ENCODE results near the gene SLC25A42. TPM values are rescaled to one million over a fixed set of nuclear protein-coding genes. Genes with fewer than 3 reads are reported as not detected.
"Not testable (repeated sequence)": the region's sequence is repeated elsewhere in the genome, so short reads cannot be mapped to it uniquely, and the experiment has no call there.

SLC25A42 gene
- total RNA-seq, 1 experiment from 2014 or later = 2.4 TPM

DNA sequence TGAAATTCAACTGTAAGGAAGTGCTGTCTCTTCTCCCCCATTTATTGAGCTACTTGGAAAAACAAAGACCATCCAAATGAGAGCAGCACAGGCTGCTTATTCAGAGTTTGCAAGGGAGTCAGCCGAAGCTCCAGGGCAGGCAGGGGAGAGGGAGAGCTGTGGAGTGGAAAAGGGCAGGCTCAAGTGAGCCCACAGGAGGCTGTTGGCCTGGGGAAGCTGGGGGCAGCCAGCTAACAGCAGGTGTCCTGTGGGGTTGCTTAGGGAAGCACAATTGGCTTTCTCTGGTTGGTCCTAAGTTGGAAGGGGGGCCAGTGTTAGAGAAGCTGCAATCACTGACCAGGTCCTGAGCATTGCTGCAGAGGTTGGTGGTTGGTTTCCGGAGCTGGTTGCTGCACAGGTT, 23.9 kb downstream of the SLC25A42 start:
- DNase-seq (ENCODE audit: low read depth, low spot score) = no peak
- in situ Hi-C loops (cut with HindIII; ENCODE audit: low pct_unique_long_range_greater_than_20kb, low sequenced_read_pairs) = no loop called here

DNA sequence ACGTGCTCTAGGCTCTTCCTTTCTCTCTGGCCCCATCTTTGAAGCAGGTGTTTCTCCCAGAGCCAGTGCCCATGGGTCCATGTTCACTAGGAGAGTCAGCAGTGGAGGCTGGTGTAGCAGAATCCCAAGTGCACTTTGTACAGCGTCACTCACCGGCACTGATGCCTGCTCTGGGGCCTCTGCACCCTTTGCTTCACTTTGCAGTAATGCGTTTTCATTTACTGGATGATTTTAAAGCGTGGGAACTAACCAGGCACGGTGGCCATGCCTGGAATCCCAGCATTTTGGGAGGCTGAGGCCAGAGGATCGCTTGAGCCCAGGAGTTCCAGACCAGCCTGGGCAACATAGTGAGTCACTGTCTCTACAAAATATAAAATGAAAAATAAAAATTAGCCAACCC, 30.7 kb downstream of the SLC25A42 start:
- no peak for DNase-seq (ENCODE audit: low read depth, low spot score)
- in situ Hi-C loops (cut with HindIII; ENCODE audit: low pct_unique_long_range_greater_than_20kb, low sequenced_read_pairs) = no loop called here

DNA sequence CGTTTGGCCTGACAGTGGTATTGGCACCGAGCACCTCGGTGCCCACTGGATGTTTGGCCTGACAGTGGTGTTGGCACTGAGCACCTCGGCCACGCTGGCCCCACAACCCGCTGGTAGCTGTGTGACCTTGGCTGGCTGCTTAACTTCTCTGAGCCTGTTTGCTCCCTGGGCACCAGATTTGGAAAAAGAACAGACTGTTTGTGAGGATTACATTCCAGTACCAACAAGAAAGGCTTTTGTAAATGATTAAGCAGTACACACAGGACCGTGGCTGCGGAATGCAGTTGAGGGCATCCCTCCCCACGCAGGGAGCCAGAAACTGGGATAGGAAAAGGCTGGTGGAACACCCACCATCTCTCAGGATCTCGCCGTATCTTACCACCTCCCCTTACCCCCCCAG, 31.9 kb downstream of the SLC25A42 start:
- DNase-seq (ENCODE audit: low read depth, low spot score) = no peak
- in situ Hi-C loops (cut with HindIII; ENCODE audit: low pct_unique_long_range_greater_than_20kb, low sequenced_read_pairs) = no loop called here

DNA sequence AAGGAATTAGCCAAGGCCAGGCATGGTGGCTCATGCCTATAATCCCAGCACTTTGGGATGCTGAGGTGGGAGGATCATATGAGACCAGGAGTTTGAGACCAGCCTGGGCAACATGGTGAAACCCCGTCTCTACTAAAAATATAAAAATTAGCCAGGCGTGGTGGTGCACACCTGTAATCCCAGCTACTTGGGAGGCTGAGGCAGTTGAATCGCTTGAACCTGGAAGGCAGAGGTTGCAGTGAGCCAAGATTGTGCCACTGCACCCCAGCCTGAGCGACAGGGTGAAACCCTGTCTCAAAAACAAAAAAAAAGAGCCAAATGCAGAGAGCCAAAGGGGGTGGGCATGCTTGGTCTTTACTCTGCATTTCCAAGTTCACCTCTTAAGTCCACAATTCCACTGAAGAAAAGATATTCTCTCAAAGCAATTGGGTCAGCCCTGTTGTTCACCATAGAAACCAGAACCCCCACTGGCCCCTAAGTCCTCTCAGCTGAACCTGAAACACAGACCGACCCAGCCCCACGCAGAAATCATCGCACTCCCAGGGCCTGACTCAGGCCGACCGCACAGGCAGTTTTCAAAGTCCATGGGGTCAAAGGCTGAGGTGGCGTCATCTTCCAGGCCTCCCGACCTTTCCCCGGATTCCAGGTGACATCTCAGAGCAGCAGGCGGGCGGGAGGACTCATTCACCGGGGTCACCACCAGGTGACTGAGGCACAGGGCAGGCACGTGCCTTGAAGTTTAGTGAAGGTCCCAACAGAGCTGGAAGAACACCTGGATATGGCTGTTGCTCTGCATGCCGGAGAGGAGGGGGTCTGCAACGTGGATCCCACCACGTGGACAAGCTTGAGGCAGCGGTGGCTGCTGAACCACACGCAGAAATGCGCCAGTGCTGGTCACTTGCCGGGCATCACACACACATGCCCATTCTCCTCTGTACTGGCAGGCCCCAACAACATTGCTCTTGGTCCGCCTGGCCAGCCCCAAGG, 33.1 kb downstream of the SLC25A42 start:
- in situ Hi-C loops (cut with HindIII; ENCODE audit: low pct_unique_long_range_greater_than_20kb, low sequenced_read_pairs) = no loop called here
- no peak for DNase-seq (ENCODE audit: low read depth, low spot score)

DNA sequence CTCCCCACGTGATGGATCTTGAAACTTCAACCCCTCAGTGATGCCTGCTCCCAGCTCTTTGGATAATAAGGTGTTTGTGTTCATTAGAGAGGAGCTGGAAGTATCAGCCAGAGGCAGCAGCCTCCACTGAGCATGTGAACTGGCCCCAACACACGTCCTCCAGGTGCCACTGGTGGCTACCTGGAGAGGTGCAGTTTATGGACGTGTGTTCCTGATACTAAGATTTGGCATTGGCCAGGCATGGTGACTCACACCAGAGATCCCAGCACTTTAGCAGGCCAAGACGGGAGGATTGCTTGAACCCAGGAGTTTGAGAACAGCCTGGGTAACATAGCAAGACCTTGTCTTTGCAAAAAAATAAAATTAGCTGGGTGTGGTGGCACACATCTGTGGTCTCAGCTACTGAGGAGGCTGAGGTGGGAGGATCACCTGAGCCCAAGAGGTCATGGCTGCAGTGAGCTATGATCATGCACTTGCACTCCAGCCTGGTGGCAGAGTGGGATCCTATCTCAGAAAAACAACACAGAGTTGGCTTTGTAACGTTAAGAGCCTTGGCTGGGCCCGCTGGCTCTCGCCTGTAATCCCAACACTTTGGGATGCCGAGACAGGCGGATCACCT, 34.4 kb downstream of the SLC25A42 start:
- peak; percentile 70 for DNase-seq (ENCODE audit: low read depth, low spot score)
- in situ Hi-C loops (cut with HindIII; ENCODE audit: low pct_unique_long_range_greater_than_20kb, low sequenced_read_pairs) = no loop called here

DNA sequence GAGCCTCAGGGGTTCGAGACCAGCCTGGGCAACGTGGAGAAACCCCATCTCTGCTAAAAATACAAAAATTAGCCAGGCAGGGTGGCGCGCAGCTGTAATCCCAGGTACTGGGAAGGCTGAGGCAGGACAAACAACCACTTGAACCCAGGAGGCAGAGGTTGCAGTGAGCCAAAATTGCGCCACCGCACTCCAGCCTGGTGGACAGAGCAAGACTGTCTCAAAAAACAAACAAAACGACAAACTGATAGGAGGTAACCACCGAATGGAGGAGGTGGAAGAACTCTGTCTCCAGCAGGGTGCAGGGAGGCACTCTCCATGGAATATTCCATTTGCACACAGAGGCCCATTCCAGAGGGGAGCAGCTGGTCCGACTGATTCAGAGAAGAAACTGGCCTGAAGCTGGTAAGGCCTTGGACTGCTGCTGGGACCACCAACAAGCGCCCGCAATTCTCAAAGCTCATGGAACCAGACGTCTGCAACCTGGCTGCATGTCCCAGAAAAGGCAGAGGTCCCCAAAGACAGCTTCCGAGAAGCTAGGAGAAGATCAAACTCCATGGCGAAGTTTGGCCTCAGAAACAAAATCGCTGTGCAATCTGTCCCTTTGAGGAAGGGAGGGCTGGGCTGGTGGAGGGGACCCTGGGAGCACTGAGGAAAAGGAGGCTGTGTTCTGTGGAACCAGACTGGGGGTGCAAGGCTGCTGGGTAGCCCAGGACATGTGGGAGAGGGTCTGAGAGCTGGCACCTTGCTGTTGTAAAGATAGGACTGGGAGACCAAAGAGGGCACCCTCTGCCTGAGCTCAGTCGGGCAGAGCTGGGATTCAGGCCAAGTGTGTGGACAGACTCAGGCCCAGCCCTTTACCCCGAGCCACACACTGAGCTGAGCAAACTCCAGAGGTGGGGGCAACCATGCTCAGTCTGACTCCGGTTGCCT, 35.2 kb downstream of the SLC25A42 start:
- DNase-seq (ENCODE audit: low read depth, low spot score) = no peak
- in situ Hi-C loops (cut with HindIII; ENCODE audit: low pct_unique_long_range_greater_than_20kb, low sequenced_read_pairs) = no loop called here

DNA sequence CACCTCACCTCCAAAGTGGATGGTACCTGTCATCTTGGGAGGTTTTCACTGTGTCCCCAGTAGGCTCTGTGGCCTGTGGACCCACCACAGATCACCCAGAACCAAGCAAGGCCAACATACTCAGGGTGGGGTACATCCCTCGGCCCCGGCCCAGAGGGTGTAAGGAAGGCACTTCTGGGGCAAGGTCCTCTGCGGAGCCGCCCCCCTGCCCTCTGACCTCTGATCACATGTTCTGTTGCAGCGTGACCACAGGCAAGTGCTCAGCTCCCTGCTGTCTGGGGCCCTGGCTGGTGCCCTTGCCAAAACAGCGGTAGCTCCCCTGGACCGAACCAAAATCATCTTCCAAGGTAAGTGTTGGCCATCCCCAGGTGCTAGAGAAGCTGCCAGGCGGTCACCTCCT, 37.7 kb downstream of the SLC25A42 start:
- in situ Hi-C loops (cut with HindIII; ENCODE audit: low pct_unique_long_range_greater_than_20kb, low sequenced_read_pairs) = no loop called here
- DNase-seq (ENCODE audit: low read depth, low spot score) = no peak

DNA sequence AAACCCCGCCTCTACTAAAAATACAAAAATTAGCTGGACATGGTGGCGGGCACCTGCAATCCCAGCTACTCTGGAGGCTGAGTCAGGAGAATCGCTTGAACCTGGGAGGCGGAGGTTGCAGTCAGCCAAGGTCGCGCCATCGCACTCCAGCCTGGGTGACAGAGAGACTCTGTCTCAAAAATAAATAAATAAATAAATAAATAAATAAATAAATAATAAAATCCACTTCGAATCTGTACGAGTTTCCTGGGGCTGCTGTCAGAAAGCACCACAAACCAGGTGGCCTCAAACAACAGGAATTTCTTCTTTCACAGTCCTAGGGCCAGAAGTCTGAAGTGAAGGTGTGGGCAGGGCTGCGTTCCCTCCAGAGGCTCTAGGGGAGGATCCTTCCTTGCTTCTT, 38.8 kb downstream of the SLC25A42 start:
- in situ Hi-C loops (cut with HindIII; ENCODE audit: low pct_unique_long_range_greater_than_20kb, low sequenced_read_pairs); DNase-seq (ENCODE audit: low read depth, low spot score): not testable (repeated sequence)

DNA sequence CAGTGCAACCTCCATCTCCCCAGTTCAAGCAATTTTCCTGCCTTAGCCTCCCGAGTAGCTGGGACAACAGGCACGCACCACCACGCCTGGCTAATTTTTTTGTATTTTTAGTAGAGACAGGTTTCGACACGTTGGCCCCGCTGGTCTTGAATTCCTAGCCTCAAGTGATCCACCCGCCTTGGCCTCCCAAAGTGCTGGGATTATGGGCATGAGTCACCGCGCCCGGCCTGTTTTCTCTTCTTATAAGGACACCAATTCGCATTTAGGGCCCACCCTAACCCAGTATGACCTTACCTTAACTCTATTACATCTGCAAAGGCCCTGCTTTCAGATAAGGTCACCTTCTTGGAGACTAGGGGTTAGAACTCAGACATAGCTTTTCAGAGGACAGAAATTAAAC, 39.4 kb downstream of the SLC25A42 start:
- in situ Hi-C loops (cut with HindIII; ENCODE audit: low pct_unique_long_range_greater_than_20kb, low sequenced_read_pairs) = no loop called here
- no peak for DNase-seq (ENCODE audit: low read depth, low spot score)

DNA sequence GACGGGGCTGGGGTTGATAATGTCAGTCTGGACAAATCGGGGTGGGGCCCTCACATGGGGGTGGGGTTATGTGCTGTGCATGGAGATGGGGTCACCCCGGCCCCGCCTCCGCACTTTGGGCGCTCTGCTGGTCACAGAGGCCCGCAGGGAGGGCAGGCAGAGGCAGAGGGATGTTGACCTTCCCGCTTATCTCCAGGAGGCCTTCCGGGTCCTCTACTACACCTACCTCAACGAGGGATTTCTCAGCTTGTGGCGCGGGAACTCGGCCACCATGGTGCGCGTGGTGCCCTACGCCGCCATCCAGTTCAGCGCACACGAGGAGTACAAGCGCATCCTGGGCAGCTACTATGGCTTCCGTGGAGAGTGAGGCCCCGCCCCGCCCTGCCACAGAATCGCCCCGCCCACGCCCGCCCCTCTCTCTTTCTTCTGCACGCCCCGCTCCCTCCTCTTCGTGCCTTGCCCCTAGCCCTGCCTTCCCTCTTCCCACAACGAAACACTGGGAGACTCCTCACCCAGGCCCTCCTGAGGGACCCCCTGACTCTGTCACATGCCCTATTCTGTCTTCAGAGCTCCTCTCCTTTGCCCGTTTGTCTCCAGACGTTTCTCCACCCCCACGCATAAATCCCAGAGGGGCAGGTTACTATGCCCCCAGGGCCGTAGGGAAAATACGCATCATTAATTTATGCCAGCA, 41.7 kb downstream of the SLC25A42 start:
- no peak for DNase-seq (ENCODE audit: low read depth, low spot score)
- in situ Hi-C loops (cut with HindIII; ENCODE audit: low pct_unique_long_range_greater_than_20kb, low sequenced_read_pairs) = no loop called here

DNA sequence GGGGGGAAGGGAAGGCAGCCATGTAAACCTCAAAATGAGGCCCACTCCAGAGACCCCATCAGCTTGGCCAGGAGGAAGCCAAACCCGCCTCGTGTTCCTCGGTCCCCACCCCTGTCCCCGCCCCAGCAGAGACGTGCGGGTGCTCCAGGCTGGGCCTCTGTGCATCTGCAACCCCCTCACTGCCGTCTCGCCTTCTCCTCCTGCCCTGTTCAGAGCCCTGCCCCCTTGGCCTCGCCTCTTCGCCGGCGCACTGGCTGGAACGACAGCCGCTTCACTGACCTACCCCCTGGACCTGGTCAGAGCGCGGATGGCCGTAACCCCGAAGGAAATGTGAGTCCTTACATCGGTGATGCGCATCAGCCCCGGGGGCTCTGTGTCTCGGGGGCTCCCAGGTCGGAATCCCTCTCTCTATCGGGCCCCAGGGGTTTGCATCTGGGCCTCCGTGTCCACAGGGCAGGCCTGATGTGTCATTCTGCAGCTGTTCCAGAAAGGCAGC, 42.3 kb downstream of the SLC25A42 start:
- no peak for DNase-seq (ENCODE audit: low read depth, low spot score)
- in situ Hi-C loops (cut with HindIII; ENCODE audit: low pct_unique_long_range_greater_than_20kb, low sequenced_read_pairs) = no loop called here

DNA sequence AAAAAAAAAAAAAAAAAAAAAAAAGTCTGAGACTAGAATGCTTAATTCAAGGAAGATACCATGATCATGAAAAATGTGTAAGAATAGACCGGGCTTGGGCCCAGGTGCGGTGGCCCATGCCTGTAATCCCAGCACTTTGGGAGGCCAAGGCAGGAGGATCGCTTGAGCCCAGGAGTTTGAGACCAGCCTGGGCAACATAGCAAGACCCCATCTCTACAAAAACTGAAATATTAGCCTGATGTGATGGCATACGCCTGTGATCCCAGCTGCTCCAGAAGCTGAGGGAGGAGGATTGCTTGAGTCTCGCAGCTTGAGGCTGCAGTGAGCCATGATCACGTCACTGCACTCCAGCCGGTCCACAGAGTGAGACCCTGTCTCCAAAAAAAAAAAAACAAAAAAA, 43.1 kb downstream of the SLC25A42 start:
- in situ Hi-C loops (cut with HindIII; ENCODE audit: low pct_unique_long_range_greater_than_20kb, low sequenced_read_pairs); DNase-seq (ENCODE audit: low read depth, low spot score): not testable (repeated sequence)

DNA sequence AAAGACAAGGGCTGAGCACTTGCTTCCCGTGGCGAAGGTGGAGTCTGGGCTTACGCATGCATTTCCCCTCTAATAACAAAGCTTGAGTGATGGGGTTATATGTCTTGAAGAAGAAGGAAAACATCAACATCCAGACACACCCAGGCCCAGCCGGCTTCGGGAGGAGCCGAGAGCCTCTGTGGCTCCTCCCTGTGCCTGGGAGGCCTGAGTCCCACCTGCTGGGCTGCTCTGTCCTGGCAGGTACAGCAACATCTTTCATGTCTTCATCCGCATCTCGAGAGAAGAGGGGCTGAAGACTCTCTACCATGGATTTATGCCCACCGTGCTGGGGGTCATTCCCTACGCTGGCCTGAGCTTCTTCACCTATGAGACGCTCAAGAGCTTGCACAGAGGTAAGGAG, 43.9 kb downstream of the SLC25A42 start:
- in situ Hi-C loops (cut with HindIII; ENCODE audit: low pct_unique_long_range_greater_than_20kb, low sequenced_read_pairs) = no loop called here

DNA sequence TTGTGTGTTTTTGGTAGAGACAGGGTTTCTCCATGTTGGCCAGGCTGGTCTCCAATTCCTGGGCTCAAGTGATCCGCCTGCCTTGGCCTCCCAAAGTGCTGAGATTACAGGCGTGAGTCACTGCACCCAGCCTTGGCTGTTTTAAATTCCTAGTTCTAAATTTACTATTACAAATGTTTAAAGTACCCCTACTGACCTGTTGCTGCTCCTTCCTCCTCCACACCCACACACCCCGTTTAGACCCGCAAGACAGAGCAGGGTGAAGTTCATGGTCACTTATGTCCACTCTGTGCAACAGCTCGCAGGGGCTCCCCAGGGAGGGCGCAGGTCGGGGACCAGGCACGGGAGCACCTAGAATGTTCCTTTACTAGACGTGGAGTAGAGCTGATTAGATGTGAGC, 45.8 kb downstream of the SLC25A42 start:
- in situ Hi-C loops (cut with HindIII; ENCODE audit: low pct_unique_long_range_greater_than_20kb, low sequenced_read_pairs) = no loop called here
- DNase-seq (ENCODE audit: low read depth, low spot score) = no peak

More for the DNA sequence above, 43.9 kb downstream of the SLC25A42 start:
- no peak for DNase-seq (ENCODE audit: low read depth, low spot score)

DNA sequence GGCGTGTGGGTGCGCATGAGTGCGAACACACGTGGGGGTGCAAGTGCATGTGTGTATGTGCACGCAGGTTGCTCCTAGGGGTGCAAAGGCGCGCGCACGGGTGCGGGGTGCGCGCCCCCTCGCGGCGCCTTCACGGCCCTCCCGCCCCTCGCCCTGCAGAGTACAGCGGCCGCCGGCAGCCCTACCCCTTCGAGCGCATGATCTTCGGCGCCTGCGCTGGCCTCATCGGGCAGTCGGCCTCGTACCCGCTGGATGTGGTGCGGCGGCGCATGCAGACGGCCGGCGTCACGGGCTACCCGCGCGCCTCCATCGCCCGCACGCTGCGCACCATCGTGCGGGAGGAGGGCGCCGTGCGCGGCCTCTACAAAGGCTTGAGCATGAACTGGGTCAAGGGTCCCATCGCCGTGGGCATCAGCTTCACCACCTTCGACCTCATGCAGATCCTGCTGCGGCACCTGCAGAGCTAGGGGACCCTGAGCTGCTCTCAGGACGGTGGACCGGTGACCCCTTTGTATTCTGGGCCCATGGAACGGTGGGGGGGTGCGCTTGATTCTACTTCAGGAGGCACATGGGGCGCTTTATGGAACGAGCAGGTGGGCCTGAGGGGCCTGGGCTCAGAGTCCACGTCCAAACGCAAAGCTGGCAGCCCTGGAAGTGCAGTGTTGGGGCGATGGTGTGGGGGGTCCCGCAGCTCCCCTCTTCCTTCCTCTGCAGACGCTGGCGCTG, 46.8 kb downstream of the SLC25A42 start:
- in situ Hi-C loops (cut with HindIII; ENCODE audit: low pct_unique_long_range_greater_than_20kb, low sequenced_read_pairs) = no loop called here
- DNase-seq (ENCODE audit: low read depth, low spot score) = no peak

DNA sequence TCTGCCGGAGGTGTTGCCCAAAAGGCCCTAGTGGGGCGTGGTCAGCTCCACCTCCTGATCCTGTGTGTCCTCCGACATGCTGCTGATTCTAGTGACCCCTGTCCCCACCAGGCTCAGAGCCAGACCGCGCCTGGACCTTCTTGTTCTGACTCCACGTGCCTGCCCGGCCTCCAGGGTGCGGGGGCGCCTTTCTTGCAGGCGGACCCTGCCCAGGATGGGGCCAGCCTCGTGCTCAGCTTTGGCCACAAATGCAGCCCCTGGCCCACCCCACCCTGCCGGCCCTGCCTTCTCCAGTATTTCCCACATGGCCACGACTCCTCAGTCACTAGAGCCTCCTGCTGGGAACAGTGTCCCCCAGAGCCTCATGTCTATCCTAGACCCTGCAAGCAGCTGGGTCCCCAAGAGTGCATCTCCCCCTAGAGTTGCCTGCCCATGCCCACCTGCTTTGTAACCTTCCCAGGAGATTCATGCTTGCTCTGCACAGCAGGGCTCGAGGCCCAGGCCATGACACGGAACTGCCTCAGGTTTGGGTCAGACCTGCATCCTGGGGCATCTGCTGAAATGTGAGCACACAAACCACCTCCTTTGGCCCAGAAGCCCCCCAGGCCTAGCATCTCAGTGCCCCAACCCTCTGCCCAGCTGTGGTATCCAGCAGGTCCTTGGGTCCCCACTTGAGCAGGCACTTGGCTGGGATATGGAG, 47.5 kb downstream of the SLC25A42 start:
- in situ Hi-C loops (cut with HindIII; ENCODE audit: low pct_unique_long_range_greater_than_20kb, low sequenced_read_pairs) = no loop called here
- DNase-seq (ENCODE audit: low read depth, low spot score) = no peak

All from SK-MEL-5 (cell line).